ENCODE data around the gene IL24. TPM values are rescaled to one million over a fixed set of nuclear protein-coding genes. Genes with fewer than 3 reads are reported as not detected.

The IL24 gene
- total RNA-seq, 2 donors from 2014 or later = not detected

DNA sequence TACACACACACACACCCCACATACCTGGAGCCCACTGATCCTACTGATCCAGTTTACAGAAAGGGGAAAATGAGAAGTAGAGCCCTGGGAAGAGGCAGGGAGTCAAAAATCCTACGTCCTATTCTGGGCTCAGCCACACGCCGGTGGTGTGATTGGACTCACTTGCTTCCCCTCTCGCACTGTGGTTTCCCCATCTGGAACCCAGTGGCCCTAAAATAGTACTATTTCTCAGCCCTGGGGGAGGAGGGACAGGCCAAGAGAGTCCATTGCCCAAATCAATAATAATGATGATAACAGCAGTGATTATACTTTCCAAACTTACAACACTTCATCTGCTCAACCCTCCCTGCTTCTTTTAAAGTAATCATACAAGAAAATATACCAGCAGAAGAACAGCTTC lies 52.0 kb downstream of the IL24 start:
- Histone ChIP-seq H3K27ac (peak overlapping the region; percentile 27), H3K27me3 (no peaks in the 10 kb centered on the region), H3K9me3 (no peaks in the 10 kb centered on the region), H3K4me3 (no peak overlapping the region), H3K36me3 (no peaks in the 10 kb centered on the region), H3K9ac (ENCODE audit: low read depth in 2 of 2, low read length in 2 of 2) (peak overlapping the region in 1 of 2 donors; percentile 58), H3K4me1 (peaks cover 5% of the 10 kb centered on the region)
- DNase-seq = no peak
- intact Hi-C loops (cut with DNase I) = no loop called here
- TF ChIP-seq, protein P1, sequence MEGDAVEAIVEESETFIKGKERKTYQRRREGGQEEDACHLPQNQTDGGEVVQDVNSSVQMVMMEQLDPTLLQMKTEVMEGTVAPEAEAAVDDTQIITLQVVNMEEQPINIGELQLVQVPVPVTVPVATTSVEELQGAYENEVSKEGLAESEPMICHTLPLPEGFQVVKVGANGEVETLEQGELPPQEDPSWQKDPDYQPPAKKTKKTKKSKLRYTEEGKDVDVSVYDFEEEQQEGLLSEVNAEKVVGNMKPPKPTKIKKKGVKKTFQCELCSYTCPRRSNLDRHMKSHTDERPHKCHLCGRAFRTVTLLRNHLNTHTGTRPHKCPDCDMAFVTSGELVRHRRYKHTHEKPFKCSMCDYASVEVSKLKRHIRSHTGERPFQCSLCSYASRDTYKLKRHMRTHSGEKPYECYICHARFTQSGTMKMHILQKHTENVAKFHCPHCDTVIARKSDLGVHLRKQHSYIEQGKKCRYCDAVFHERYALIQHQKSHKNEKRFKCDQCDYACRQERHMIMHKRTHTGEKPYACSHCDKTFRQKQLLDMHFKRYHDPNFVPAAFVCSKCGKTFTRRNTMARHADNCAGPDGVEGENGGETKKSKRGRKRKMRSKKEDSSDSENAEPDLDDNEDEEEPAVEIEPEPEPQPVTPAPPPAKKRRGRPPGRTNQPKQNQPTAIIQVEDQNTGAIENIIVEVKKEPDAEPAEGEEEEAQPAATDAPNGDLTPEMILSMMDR (IDR thresholded peaks at IDR 0.05) = no peak

DNA sequence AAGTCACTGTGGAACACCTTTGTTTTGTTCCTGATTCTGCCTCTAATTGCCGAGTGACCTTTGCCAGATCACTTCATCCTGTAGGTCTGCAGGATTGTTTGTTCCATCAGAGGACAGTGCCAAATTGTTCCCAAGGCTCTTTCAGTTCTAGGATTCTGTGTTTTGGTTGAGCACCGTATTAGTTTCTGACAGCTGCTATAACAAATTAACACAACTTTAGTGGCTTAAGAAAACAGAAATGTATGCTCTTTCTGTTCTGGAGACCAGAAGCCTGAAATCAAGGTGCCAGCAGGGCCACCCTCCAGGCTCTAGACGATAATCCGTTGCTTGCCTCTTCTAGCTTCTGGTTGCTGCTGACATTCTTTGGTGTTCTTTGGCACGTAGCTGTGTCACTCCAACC lies 52.4 kb downstream of the IL24 start:
- intact Hi-C loops (cut with DNase I) = no loop called here
- Histone ChIP-seq H3K36me3 (no peaks in the 10 kb centered on the region), H3K4me3 (no peak overlapping the region), H3K9ac (ENCODE audit: low read depth in 2 of 2, low read length in 2 of 2) (no peak overlapping the region), H3K27me3 (no peaks in the 10 kb centered on the region), H3K4me1 (peaks cover 9% of the 10 kb centered on the region), H3K27ac (no peak overlapping the region), H3K9me3 (no peaks in the 10 kb centered on the region)
- DNase-seq = no peak
- TF ChIP-seq, protein P1 (IDR thresholded peaks at IDR 0.05) = no peak

DNA sequence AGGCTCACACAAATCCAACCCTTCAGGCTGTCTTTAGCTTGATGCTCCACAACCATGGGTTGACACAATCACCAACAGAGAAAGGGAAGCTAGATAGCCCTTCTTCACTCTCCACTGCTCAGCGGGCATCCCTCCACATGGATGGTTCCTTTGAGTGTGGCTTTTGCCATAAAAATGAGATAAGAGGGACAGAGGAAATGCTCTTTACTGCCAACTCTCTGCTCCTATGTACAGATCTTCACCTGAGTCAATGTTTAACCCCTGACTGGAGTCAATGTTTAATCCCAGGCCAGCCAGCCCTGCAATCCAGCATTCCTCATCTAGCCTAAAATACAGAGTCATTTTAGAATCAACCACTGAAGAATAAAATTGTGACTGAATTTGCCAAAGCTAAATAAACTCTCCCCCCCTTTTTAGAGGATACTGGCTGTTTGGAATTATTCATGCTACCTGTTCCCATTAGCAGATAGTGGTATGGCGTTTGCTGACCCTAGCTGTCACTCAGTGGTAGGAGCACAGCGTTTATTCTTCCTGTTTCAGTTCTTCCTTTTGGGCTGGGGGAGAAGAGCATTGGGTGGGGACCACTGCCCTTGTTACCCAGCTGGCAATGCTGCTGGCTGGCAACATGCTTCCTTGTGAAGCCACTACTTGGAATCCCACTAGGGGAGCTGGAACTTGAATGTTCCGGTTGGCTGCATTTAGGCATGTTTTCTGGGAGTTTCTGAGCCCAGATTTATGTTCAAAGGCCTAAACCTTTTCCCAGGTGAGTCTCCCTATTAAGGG lies 54.3 kb downstream of the IL24 start:
- TF ChIP-seq, protein P1 (IDR thresholded peaks at IDR 0.05) = no peak
- Histone ChIP-seq H3K27me3 (no peaks in the 10 kb centered on the region), H3K36me3 (no peaks in the 10 kb centered on the region), H3K4me3 (no peak overlapping the region), H3K9me3 (no peaks in the 10 kb centered on the region), H3K4me1 (peaks cover 12% of the 10 kb centered on the region), H3K9ac (ENCODE audit: low read depth in 2 of 2, low read length in 2 of 2) (peak overlapping the region; percentile 29 to 87), H3K27ac (peak overlapping the region; percentile 96)
- intact Hi-C loops (cut with DNase I) = no loop called here
- peak; percentile 80 for DNase-seq

DNA sequence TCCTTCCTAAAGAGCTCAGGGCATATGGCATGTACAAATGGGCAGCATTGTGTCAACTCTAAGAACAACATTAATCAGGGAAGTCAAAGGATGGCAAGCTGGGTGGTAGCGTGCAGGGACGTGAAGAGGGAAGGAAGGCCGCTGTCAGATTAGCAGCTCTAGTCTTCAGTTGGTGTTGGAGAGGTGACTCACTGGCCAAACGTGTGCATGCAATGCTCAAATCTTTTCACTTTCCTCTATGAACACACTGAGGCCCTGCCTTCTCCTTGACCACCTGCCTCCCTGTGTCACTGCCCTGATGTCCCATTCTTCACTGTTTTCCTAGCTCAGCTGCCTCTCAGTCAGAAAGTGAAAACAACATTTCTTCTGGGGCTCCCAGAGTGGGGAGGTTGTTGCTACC lies 54.9 kb downstream of the IL24 start:
- H3K4me1 ChIP-seq = peaks cover 12% of the 10 kb centered on the region
- DNase-seq = no peak

DNA sequence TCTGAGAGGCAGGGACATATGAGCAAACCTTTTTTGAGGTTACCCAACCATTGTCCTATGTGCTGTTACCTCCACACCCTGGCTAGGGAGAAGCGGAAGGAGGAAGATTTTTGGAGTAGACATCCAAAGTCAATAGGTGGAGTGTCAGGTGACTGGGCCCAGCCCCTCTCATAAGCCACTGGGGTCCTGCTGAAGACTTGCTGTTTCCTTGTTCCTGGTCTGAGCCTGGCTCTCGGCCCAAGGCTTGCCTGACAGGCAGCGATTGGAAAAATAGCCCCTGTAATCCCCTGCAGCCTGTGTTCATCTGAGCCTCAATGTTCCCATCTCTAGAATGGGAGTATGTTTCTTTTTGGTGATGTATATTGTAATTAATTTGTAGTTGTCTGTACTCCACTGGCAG lies 55.9 kb downstream of the IL24 start:
- TF ChIP-seq, protein P1 (IDR thresholded peaks at IDR 0.05) = no peak
- no peak overlapping the region for H3K4me3 ChIP-seq
- DNase-seq = peak; percentile 93
- H3K27me3 ChIP-seq = no peaks in the 10 kb centered on the region
- H3K36me3 ChIP-seq = no peaks in the 10 kb centered on the region
- intact Hi-C loops (cut with DNase I) = no loop called here
- peaks cover 12% of the 10 kb centered on the region for H3K4me1 ChIP-seq
- H3K27ac ChIP-seq = peak overlapping the region; percentile 96
- H3K9me3 ChIP-seq = no peaks in the 10 kb centered on the region
- H3K9ac ChIP-seq (ENCODE audit: low read depth in 2 of 2, low read length in 2 of 2) = peak overlapping the region in 1 of 2 donors; percentile 70

More for the DNA sequence above, 54.9 kb downstream of the IL24 start:
- intact Hi-C loops (cut with DNase I) = no loop called here
- Histone ChIP-seq H3K9ac (ENCODE audit: low read depth in 2 of 2, low read length in 2 of 2) (peak overlapping the region; percentile 29 to 87), H3K9me3 (no peaks in the 10 kb centered on the region), H3K36me3 (no peaks in the 10 kb centered on the region), H3K4me3 (no peak overlapping the region), H3K27me3 (no peaks in the 10 kb centered on the region), H3K27ac (peak overlapping the region; percentile 96)
- TF ChIP-seq, protein P1 (IDR thresholded peaks at IDR 0.05) = no peak

All from colonic mucosa (tissue), 4 donors.